ENCODE results near the gene AIMP1. TPM values are rescaled to one million over a fixed set of nuclear protein-coding genes. Genes with fewer than 3 reads are reported as not detected.

Gene AIMP1
- total and polyA plus RNA-seq, 2 of the 13 experiments (the other 11 are each of a cell fraction or from before 2014, with no cell fraction given) = 28.6 to 82.9 TPM

GRCh38 chr4:106287353-106287969, 28.9 kb upstream of the AIMP1 start (continued):
- TF ChIP-seq CEBPG (CRISPR knock-in tag; IDR thresholded peaks at IDR 0.05) (peak; percentile 99), CSRNP1 (CRISPR knock-in tag; IDR thresholded peaks at IDR 0.05) (peak; percentile 31; the same call in 1 of the 2 replicates), NKX3-1 (CRISPR knock-in tag; IDR thresholded peaks at IDR 0.05) (0 out of 2 replicates have a peak, but pooled peaks have one; percentile 22), MLX (CRISPR knock-in tag; IDR thresholded peaks at IDR 0.05) (peak; percentile 96), SMYD3 (CRISPR knock-in tag; IDR thresholded peaks at IDR 0.05) (0 out of 2 replicates have a peak, but pooled peaks have one; percentile 24), HINFP (CRISPR knock-in tag; IDR thresholded peaks at IDR 0.05; ENCODE audit: low read depth) (no peak), ZNF18 (CRISPR knock-in tag; IDR thresholded peaks at IDR 0.05; ENCODE audit: insufficient replicate concordance) (peak; percentile 31), RBM39 (IDR thresholded peaks at IDR 0.05; ENCODE audit: low read depth, low read length, poor library complexity, severe bottlenecking) (no peak), HNF4A (CRISPR knock-in tag; IDR thresholded peaks at IDR 0.05) (peak; percentile 76), FOXK1 (CRISPR knock-in tag; IDR thresholded peaks at IDR 0.05; ENCODE audit: borderline replicate concordance, low read depth) (peak; percentile 97), MLLT10 (CRISPR knock-in tag; IDR thresholded peaks at IDR 0.05) (no peak), ZBTB33 (CRISPR knock-in tag; IDR thresholded peaks at IDR 0.05) (peak; percentile 73), HNF1B (CRISPR knock-in tag; IDR thresholded peaks at IDR 0.05) (peak; percentile 98), SALL2 (CRISPR knock-in tag; IDR thresholded peaks at IDR 0.05) (0 out of 2 replicates have a peak, but pooled peaks have one; percentile 33), FOXP4 (CRISPR knock-in tag; IDR thresholded peaks at IDR 0.05) (peak; percentile 99), JUN (CRISPR knock-in tag; IDR thresholded peaks at IDR 0.05) (peak; percentile 93), RXRB (CRISPR knock-in tag; IDR thresholded peaks at IDR 0.05; ENCODE audit: borderline replicate concordance) (peak; percentile 93)

Measured in HepG2 (cell line).